K562 (cell line): ENCODE measurements around the gene PRDM1.

Experiments
- CBX8 ChIP-seq: fragments of 200-600 bp; sonication (generic); IDR thresholded peaks from 2 replicates; pipeline ENCODE4 v1.6.1; 2012; ENCODE audit warnings: borderline replicate concordance, mixed run types, low read depth, mild to moderate bottlenecking, moderate library complexity, mixed read lengths, low read length, control low read depth, inconsistent platforms; ENCODE audit not compliant: poor library complexity, severe bottlenecking; ENCODE audit errors: extremely low read depth
- DLX4 ChIP-seq: fragments of 250-450 bp; sonication (Bioruptor Pico); IDR thresholded peaks from 2 replicates; pipeline ENCODE4 v1.6.1; 2021; ENCODE audit warnings: mild to moderate bottlenecking
- MBD2 ChIP-seq: sonication (generic); IDR thresholded peaks from 2 replicates; pipeline ENCODE4 v1.6.1; 2016; ENCODE audit warnings: low read depth, borderline replicate concordance
- NFATC3 ChIP-seq: fragments of 450-650 bp; IDR thresholded peaks from 2 replicates; pipeline ENCODE4 v1.6.1; 2017; ENCODE audit warnings: mild to moderate bottlenecking
- NFRKB ChIP-seq: fragments of 450-650 bp; IDR thresholded peaks from 2 replicates; pipeline ENCODE4 v1.6.1; 2016; ENCODE audit warnings: low read depth

GRCh38 chr6:106156413-106156812 is 70.3 kb downstream of the PRDM1 start:
- TF ChIP-seq NFATC3, result no peak
- TF ChIP-seq MBD2, result no peak
- TF ChIP-seq CBX8, result no peak
- no peak for TF ChIP-seq DLX4 (CRISPR knock-in tag)
- TF ChIP-seq NFRKB, result no peak
